MM.1S (cell line): ENCODE measurements around the gene VSTM2L.

Experiments used
- CTCF ChIP-seq: fragments of 300-600 bp; sonication (generic); IDR thresholded peaks from 2 replicates; pipeline ENCODE4 v1.5.1; 2016; ENCODE audit warnings: antibody characterized with exemption, low read length, mixed read lengths
- EZH2 ChIP-seq: fragments of 300-600 bp; sonication (generic); optimal IDR thresholded peaks from 2 replicates; pipeline ENCODE3; 2017; ENCODE audit warnings: low read depth, mild to moderate bottlenecking, antibody characterized with exemption, low read length, mixed read lengths
- EZH2phosphoT487 ChIP-seq: fragments of 300-600 bp; sonication (generic); IDR thresholded peaks from 2 replicates; pipeline ENCODE4 v1.6.1; 2018; ENCODE audit warnings: antibody characterized with exemption, low read length

- TF ChIP-seq CTCF, result no peak
- no peak for TF ChIP-seq EZH2
- TF ChIP-seq EZH2phosphoT487, result no peak
These were observed 14.5 kb downstream of the VSTM2L start for GRCh38 chr20:37917461-37917860.
